GM12874 (cell line): Measurements from ENCODE around the gene TUT4.

Source experiments
- TF ChIP-seq, protein P1 (sequence below): IDR thresholded peaks from 2 replicates; pipeline ENCODE4 v1.5.1; 2011; ENCODE audit warnings: low read depth, mild to moderate bottlenecking, control low read depth, low read length, moderate library complexity; ENCODE audit not compliant: insufficient read depth

Gene TUT4

DNA sequence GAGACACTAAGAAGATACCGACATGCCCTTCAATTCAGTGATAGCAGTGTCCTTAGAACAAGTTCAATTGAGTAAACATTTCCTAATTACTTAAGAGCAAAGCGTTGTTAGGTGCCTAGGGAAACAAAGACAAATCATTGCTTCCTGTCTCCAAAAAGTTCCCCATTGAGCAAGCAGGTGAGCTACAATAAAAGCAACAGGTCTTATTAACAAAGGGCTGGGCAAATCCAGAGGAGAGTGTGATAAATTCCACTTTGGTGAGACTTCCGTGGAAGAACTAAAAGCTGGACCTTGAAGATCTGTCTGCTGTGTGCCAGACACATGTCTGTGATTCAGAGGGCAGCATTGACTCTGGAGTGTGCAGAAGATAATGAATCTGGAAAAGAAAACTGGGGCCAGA, 1.9 kb upstream of the TUT4 start:
- TF ChIP-seq, protein P1, sequence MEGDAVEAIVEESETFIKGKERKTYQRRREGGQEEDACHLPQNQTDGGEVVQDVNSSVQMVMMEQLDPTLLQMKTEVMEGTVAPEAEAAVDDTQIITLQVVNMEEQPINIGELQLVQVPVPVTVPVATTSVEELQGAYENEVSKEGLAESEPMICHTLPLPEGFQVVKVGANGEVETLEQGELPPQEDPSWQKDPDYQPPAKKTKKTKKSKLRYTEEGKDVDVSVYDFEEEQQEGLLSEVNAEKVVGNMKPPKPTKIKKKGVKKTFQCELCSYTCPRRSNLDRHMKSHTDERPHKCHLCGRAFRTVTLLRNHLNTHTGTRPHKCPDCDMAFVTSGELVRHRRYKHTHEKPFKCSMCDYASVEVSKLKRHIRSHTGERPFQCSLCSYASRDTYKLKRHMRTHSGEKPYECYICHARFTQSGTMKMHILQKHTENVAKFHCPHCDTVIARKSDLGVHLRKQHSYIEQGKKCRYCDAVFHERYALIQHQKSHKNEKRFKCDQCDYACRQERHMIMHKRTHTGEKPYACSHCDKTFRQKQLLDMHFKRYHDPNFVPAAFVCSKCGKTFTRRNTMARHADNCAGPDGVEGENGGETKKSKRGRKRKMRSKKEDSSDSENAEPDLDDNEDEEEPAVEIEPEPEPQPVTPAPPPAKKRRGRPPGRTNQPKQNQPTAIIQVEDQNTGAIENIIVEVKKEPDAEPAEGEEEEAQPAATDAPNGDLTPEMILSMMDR = no peak

GRCh38 chr1:52554267-52554640, 1.4 kb upstream of the TUT4 start:
- TF ChIP-seq, protein P1 = no peak

DNA sequence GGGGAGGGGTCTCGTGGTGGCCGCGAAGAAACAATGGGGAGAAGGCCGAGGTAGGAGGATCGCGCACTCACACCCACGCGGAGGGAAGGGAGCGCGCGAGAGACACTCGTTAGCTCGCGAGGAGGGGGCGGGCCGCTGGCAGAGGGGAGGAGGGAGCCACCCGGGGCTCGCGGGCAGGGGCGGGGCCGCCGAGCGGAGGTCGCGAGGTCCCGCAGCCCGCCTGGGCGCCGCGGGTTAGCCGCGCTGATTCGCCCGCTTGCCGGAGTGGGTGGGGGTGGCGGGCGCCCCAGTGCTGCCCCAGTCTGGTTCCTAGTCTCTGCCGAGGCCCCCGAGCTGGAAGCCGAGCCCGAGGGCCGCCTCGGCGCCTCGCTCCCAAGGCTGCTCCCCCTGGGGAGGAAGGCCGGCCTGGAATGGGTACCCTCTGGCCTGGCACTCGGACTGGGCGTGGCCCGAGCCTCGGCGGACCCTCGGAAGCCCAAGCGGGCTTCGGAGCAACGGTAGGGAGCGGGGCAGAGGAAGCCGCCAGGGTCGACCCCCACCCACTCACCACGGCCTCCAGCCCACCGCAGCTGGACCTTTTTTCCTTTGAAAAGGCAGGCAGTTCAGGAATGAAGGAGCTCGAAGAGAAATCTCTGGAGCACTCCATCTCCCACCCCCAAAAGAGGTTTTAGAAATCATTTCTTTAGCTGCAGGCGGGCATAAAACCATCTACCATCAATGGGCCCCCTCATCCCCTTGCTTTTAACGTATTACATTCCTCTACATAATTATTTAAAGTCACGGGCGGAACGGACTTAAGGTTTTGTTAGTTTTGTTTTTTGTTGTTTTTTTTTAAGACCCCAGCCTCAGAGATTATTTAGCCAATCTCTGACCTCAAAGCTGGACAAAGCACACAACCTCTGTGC, 722 bp upstream of the TUT4 start:
- TF ChIP-seq, protein P1 = no peak

- TF ChIP-seq, protein P1 = no peak
These were observed 722 bp downstream of the TUT4 start for GRCh38 chr1:52552236-52552504.

- TF ChIP-seq, protein P1 = no peak
These were observed 1.2 kb downstream of the TUT4 start for GRCh38 chr1:52551507-52552235.

GRCh38 chr1:52550447-52550846, 2.4 kb downstream of the TUT4 start:
- TF ChIP-seq, protein P1 = no peak

DNA sequence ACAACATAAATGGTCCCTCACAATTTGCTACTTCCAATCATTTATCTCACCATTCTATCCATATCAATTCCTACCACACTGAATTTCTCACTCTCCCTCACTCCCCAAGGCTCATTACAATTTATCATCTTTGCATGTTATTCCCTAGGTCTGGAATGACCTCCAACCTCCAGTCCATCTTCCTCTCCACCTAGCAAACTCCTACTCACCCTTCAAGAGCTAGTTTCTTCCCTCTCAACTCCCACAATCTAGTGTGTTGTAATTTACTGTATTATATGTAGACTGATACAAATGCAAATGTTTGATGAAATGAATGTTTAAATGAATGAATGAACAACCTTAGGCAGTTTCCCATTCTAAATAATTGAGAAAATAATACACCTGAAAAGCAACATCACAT, 3.6 kb downstream of the TUT4 start:
- TF ChIP-seq, protein P1 = no peak
